ENCODE measurements around the gene RIMOC1.

The RIMOC1 gene

GRCh38 chr5:41869724-41870626 lies 34.2 kb upstream of the RIMOC1 start, which contains the start of gene OXCT1 (continued):
- no peak for TF ChIP-seq ZNF48 (tag by site-specific recombination; IDR thresholded peaks at IDR 0.05)
- TF ChIP-seq ZNF404 (tag by site-specific recombination; IDR thresholded peaks at IDR 0.05), result no peak
- TF ChIP-seq, protein P1, sequence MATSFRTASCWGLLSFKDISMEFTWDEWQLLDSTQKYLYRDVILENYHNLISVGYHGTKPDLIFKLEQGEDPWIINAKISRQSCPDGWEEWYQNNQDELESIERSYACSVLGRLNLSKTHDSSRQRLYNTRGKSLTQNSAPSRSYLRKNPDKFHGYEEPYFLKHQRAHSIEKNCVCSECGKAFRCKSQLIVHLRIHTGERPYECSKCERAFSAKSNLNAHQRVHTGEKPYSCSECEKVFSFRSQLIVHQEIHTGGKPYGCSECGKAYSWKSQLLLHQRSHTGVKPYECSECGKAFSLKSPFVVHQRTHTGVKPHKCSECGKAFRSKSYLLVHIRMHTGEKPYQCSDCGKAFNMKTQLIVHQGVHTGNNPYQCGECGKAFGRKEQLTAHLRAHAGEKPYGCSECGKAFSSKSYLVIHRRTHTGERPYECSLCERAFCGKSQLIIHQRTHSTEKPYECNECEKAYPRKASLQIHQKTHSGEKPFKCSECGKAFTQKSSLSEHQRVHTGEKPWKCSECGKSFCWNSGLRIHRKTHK (tag by site-specific recombination; IDR thresholded peaks at IDR 0.05), result no peak
- TF ChIP-seq ZNF16 (tag by site-specific recombination; IDR thresholded peaks at IDR 0.05; ENCODE audit: low read depth), result no peak
- no peak for TF ChIP-seq SCRT2 (tag by site-specific recombination; IDR thresholded peaks at IDR 0.05)
- no peak for TF ChIP-seq GLI2 (tag by site-specific recombination; IDR thresholded peaks at IDR 0.05; ENCODE audit: borderline replicate concordance, low read depth)
- 0 out of 2 replicates have a peak, but pooled peaks have one; percentile 11 for TF ChIP-seq ZFHX2 (tag by site-specific recombination; conservative IDR thresholded peaks at IDR 0.05)
- peak; percentile 76; the same call in 1 of the 2 replicates for TF ChIP-seq KLF9 (tag by site-specific recombination; IDR thresholded peaks at IDR 0.05; ENCODE audit: low read depth)
- no peak; the same call in 1 of the 2 replicates for TF ChIP-seq ZNF76 (tag by site-specific recombination; IDR thresholded peaks at IDR 0.05; ENCODE audit: borderline replicate concordance, low read depth)
- no peak for TF ChIP-seq ZNF560 (tag by site-specific recombination; IDR thresholded peaks at IDR 0.05; ENCODE audit: borderline replicate concordance)
- no peak for TF ChIP-seq ZNF433 (tag by site-specific recombination; IDR thresholded peaks at IDR 0.05; ENCODE audit: low read depth)
- TF ChIP-seq BCL6B (tag by site-specific recombination; IDR thresholded peaks at IDR 0.05), result no peak
- 0 out of 2 replicates have a peak, but pooled peaks have one; percentile 74 for TF ChIP-seq KLF7 (tag by site-specific recombination; IDR thresholded peaks at IDR 0.05; ENCODE audit: borderline replicate concordance)
- TF ChIP-seq, protein P2, sequence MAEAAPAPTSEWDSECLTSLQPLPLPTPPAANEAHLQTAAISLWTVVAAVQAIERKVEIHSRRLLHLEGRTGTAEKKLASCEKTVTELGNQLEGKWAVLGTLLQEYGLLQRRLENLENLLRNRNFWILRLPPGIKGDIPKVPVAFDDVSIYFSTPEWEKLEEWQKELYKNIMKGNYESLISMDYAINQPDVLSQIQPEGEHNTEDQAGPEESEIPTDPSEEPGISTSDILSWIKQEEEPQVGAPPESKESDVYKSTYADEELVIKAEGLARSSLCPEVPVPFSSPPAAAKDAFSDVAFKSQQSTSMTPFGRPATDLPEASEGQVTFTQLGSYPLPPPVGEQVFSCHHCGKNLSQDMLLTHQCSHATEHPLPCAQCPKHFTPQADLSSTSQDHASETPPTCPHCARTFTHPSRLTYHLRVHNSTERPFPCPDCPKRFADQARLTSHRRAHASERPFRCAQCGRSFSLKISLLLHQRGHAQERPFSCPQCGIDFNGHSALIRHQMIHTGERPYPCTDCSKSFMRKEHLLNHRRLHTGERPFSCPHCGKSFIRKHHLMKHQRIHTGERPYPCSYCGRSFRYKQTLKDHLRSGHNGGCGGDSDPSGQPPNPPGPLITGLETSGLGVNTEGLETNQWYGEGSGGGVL (tag by site-specific recombination; IDR thresholded peaks at IDR 0.05), result no peak
- no peak for TF ChIP-seq ZBTB7A (tag by site-specific recombination; IDR thresholded peaks at IDR 0.05; ENCODE audit: low read depth)
- no peak for TF ChIP-seq HOXC10 (CRISPR knock-in tag; IDR thresholded peaks at IDR 0.05)
- peak; percentile 87 for TF ChIP-seq ZNF2 (tag by site-specific recombination; IDR thresholded peaks at IDR 0.05)
- TF ChIP-seq ZNF354C (tag by site-specific recombination; IDR thresholded peaks at IDR 0.05; ENCODE audit: borderline replicate concordance, low read depth), result no peak
- TF ChIP-seq ZBTB1 (tag by site-specific recombination; IDR thresholded peaks at IDR 0.05), result no peak
- no peak for TF ChIP-seq HOXA7 (CRISPR knock-in tag; IDR thresholded peaks at IDR 0.05; ENCODE audit: borderline replicate concordance)
- TF ChIP-seq ZNF571 (tag by site-specific recombination; IDR thresholded peaks at IDR 0.05), result no peak
- 0 out of 2 replicates have a peak, but pooled peaks have one; percentile 4 for TF ChIP-seq ZNF184 (tag by site-specific recombination; IDR thresholded peaks at IDR 0.05)
- TF ChIP-seq ZNF777 (tag by site-specific recombination; IDR thresholded peaks at IDR 0.05; ENCODE audit: borderline replicate concordance), result no peak
- no peak for TF ChIP-seq ZNF776 (tag by site-specific recombination; IDR thresholded peaks at IDR 0.05; ENCODE audit: borderline replicate concordance)
- TF ChIP-seq ZNF426 (tag by site-specific recombination; IDR thresholded peaks at IDR 0.05), result no peak
- no peak for TF ChIP-seq GFI1B (tag by site-specific recombination; IDR thresholded peaks at IDR 0.05)
- no peak for TF ChIP-seq ZNF768 (tag by site-specific recombination; IDR thresholded peaks at IDR 0.05)
- no peak for TF ChIP-seq ZNF623 (tag by site-specific recombination; IDR thresholded peaks at IDR 0.05)
- no peak for TF ChIP-seq ZNF521 (tag by site-specific recombination; IDR thresholded peaks at IDR 0.05)
- no peak for TF ChIP-seq FEZF1 (tag by site-specific recombination; IDR thresholded peaks at IDR 0.05)
- no peak for TF ChIP-seq ZNF792 (tag by site-specific recombination; IDR thresholded peaks at IDR 0.05)
- TF ChIP-seq, protein P3, sequence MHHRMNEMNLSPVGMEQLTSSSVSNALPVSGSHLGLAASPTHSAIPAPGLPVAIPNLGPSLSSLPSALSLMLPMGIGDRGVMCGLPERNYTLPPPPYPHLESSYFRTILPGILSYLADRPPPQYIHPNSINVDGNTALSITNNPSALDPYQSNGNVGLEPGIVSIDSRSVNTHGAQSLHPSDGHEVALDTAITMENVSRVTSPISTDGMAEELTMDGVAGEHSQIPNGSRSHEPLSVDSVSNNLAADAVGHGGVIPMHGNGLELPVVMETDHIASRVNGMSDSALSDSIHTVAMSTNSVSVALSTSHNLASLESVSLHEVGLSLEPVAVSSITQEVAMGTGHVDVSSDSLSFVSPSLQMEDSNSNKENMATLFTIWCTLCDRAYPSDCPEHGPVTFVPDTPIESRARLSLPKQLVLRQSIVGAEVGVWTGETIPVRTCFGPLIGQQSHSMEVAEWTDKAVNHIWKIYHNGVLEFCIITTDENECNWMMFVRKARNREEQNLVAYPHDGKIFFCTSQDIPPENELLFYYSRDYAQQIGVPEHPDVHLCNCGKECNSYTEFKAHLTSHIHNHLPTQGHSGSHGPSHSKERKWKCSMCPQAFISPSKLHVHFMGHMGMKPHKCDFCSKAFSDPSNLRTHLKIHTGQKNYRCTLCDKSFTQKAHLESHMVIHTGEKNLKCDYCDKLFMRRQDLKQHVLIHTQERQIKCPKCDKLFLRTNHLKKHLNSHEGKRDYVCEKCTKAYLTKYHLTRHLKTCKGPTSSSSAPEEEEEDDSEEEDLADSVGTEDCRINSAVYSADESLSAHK (tag by site-specific recombination; IDR thresholded peaks at IDR 0.05), result no peak
